ENCODE results near the gene PLEKHA1.

Gene PLEKHA1

DNA sequence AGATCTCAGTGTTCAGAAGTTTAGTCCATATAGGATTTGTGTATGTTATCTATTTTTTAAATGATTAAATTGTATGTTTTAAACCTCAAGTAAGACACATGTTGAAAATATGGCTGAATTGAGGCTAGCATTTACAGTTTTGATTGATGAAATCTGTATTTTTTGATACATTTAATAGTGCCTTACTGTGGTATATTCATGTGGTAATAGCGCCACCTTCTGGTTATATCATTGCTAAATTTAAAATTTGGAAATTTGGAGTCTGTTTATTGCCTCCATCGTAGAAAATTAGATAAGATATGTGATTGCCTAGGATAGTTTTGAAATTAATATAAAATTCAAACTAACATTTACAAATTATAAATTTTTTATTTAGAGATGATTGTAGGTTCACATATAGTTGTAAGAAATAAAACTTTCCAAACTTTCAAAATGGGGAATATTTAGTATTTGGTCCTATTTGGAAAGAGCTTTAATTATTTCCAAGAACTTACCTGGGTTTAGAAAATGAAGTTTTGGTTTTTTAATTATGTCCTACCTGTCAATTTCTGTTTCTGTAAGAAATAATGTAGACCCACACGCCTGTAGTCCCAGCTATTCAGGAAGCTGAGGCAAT lies 60.8 kb downstream of the PLEKHA1 start:
- peak; percentile 48 for DNase-seq (ENCODE audit: low spot score)
- H3K27ac ChIP-seq: no peak overlapping the region
- ChIA-PET CTCF (interaction anchor here (0.6 to 2.8 kb wide), 18 partner anchors 11 to 184 kb away, joined by 3 to 21 read pairs (median 4); partner anchors contain the start of gene PLEKHA1), POLR2A (ENCODE audit: low non-redundant PET) (no interaction called here)
- peak; percentile 60 for TF ChIP-seq CTCF (conservative IDR thresholded peaks at IDR 0.05; ENCODE audit: low read depth)

DNA sequence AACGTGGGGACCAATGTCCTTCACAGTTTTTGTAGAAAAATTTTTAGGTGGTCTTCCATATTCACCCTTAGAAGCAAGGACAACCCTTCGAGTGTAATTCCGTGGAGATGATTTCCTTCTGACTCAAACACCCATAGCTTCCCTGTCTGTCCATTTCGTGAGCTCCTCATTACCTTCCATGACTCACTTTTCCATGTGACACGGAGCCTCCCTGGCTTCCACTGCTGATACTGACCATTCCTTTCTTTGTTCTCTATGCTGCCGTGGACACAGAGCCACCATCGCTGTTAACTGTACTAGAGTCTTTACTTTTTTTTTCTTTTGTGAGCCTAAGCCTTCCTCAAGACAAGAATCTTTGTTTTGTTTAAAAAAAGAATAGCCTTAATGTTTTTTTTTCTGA lies 67.5 kb downstream of the PLEKHA1 start:
- no peak for TF ChIP-seq CTCF (conservative IDR thresholded peaks at IDR 0.05; ENCODE audit: low read depth)
- POLR2A ChIA-PET (ENCODE audit: low non-redundant PET): no interaction called here
- no peak overlapping the region for H3K27ac ChIP-seq
- CTCF ChIA-PET: interaction anchor here (0.6 to 1.3 kb wide), 3 partner anchors 46 to 496 kb away, joined by 3 to 7 read pairs (median 4); no protein-coding TSS in a partner anchor
- peak; percentile 84 for DNase-seq (ENCODE audit: low spot score)

GRCh38 chr10:122445469-122445868 lies 71.0 kb downstream of the PLEKHA1 start:
- no peak overlapping the region for H3K27ac ChIP-seq
- DNase-seq (ENCODE audit: low spot score): no peak
- ChIA-PET CTCF (interaction anchor here (0.8 kb wide), 1 partner anchor 138 kb away, joined by 3 read pairs; no protein-coding TSS in a partner anchor), POLR2A (ENCODE audit: low non-redundant PET) (no interaction called here)
- TF ChIP-seq CTCF (conservative IDR thresholded peaks at IDR 0.05; ENCODE audit: low read depth): no peak

DNA sequence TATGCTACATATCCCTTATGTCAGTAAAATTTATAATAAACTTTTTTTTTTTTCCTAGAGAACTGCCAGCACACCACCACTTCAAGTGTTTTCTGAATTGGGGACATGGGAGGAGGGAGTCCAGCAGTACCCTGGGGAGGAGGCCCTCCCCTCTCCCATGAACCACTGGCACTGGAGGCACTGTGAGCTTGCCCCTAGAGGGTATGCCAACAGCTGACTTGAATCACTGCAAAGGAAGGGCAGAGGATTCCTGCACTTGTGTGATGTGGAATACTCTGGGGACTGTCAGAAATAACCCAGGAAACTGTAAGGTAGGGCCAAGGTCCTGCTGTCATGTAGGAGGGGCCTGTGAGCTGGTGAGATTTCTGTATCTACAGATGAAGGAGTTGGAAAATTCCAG lies 71.4 kb downstream of the PLEKHA1 start:
- no peak overlapping the region for H3K27ac ChIP-seq
- ChIA-PET POLR2A (ENCODE audit: low non-redundant PET) (no interaction called here), CTCF (interaction anchor here (0.8 kb wide), 1 partner anchor 138 kb away, joined by 3 read pairs; no protein-coding TSS in a partner anchor)
- no peak for DNase-seq (ENCODE audit: low spot score)
- no peak for TF ChIP-seq CTCF (conservative IDR thresholded peaks at IDR 0.05; ENCODE audit: low read depth)

DNA sequence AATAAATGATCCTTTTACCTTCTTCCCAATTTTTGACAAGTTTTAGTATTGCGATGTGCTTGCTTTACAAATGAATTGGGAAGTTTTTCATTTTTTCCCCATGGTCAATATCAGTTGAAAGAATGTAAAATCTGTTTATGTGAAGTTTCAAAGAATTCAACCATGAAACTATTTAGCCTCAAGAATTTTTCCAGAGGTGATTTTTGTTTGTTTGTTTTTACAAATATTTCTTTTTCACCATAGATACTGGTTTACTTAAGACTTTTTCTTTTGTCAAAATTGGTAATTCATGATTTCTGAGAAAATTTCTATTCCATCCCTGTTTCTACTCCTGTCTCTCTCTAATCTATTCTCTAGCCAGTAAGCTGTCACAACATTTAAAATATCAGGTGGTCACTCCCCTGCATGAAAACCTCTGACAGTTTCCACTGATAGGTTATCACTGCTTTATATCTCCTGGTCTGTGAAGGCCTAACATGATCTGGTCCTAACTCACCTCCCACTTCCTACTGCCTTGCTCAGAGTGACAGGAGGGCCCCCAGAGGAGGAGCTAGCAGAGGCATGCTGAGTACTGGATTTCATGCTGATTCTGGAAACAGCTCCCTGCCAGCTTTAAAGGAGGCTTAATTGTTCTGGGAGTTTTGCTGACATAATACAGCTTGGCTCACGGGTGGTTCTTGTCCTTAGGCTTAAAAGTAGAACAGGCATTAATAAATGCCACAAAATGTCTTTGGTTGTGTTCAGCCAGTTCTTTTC lies 72.3 kb downstream of the PLEKHA1 start:
- TF ChIP-seq CTCF (conservative IDR thresholded peaks at IDR 0.05; ENCODE audit: low read depth): no peak
- no peak overlapping the region for H3K27ac ChIP-seq
- CTCF ChIA-PET: interaction anchor here (1.2 kb wide), 1 partner anchor 11 kb away, joined by 4 read pairs; no protein-coding TSS in a partner anchor
- DNase-seq (ENCODE audit: low spot score): no peak
- POLR2A ChIA-PET (ENCODE audit: low non-redundant PET): no interaction called here

- CTCF ChIA-PET: no interaction called here
- DNase-seq (ENCODE audit: low spot score): no peak
- POLR2A ChIA-PET (ENCODE audit: low non-redundant PET): no interaction called here
- no peak overlapping the region for H3K27ac ChIP-seq
- TF ChIP-seq CTCF (conservative IDR thresholded peaks at IDR 0.05; ENCODE audit: low read depth): no peak
Observed at GRCh38 chr10:122448600-122448999, 74.1 kb downstream of the PLEKHA1 start.
